GM21737 (cell line): ENCODE measurements around the gene RHBDF2.
A peak's percentile ranks its signal among the peaks of the same experiment; 100 is the strongest.

Experiments
- ATAC-seq: cut with Tn5 transposase; IDR thresholded peaks from one replicate; pipeline ENCODE4 v1.9.1; 2021; ENCODE audit warnings: mild to moderate bottlenecking, moderate library complexity; ENCODE audit not compliant: unreplicated experiment

Gene RHBDF2

DNA sequence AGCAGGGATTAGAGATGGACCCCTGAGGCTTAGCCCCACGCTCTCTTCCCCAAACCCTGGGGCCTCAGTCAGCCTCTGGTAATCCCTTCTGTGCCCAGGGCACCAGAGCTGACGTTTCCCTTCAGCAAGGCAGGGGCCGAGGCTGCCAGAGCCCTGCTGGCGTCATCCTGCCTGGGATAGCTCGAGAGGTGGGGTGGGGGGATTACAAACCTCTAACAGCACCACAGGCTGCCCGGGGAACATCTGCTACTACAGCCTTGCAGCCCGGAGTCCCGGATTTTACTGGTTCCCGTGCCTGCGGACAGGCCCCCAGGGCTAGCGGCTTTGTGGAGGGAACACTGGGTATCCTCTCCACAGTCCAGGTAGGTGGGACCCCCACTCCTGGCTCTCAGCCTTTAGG is 33.9 kb downstream of the RHBDF2 start, which contains the start of gene AANAT:
TSS of gene AANAT (plus strand) at position 238 of the 400 bp plus-strand sequence. CDS start 1,144 bp downstream, outside the sequence.
- no peak for ATAC-seq

DNA sequence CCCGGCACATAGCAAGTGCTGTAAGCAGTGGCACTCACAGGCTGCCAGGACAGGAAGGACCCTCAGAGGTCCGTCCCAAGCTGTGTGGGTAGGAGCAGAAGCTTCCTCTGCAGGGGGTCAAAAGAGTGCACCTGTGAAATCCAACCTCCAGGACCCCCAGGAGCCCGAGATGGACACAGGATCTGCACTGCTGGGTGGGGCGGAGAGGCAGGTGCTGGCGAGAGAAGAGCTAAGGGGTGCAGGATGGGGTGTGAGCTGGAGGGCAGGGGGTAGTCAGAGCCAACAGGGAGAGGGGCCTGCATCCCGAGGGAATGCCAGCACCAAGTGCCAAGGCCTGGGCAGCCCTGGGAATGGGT is 34.5 kb downstream of the RHBDF2 start:
- ATAC-seq = no peak

DNA sequence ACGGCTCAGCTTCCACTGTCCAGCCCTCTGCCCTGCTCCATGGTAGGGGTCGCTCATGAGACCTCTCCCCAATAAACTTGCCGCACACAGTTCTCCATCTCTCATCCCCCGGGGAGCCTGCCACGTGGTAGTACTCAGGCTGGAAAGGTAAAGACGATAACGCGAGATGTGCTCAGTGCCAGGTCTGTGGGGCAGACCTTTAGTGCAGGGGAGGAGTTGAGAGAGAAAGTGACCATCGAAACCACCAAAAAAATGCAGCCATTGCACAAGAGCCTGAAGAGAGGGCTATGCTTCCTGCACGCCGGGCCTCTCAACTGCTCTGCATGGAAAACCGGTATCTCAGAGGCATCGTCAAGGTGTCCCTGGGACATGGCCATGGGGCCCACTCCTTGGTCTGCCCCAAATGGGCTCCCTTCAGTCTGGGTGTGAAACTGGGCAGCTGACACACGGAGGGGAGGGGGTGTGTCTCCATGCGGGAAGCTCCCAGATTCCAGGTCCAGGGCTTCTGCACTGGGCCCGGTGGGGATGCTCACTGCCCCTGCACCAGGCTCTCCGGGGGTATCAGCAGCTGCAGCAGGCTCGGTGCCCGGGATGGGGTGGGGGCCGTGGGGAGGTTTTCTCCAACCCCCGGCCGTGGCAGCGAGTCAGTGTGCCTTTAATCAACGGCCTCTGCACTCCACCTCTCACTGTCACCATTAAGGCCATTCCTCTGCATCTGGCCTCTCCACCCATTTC is 38.5 kb downstream of the RHBDF2 start:
- ATAC-seq = no peak

DNA sequence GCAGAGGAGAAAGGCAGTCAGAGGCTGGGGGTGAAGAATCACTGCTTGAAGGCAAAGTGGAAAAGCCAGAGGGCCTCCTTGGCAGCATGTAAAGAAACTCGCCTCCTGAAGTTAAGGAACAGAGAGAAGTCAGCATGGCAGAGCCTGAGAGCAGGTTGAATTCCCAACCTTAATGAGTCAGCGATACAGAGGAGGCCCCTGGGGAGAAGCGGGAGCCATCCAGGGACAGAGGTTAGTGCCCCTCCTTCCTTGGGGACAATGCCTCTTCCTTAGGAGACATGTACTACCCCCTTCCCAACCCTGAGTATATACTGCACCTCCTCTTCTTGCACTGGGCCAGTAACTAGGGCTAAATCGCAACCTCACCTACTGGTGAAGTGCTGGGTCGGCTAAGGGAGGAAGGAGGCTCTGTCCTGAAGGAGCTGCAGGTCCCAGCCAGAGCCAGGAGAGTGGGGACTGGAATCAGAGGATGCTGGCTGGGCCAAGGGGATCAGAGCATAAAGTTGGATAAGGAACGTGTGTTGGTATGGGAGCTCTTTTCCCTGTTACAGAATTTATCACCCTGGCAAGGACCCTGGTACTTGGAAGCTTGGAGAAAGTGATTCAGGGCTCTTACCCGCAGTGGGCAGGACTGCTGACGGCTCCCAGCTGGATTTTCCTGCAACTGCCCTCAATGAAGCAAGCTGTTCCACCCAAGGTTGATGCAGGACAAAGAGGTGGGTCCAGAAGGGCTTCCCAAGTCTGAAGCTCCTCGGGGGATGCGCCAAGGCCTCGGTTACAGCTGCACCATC is 39.3 kb downstream of the RHBDF2 start:
- no peak for ATAC-seq

DNA sequence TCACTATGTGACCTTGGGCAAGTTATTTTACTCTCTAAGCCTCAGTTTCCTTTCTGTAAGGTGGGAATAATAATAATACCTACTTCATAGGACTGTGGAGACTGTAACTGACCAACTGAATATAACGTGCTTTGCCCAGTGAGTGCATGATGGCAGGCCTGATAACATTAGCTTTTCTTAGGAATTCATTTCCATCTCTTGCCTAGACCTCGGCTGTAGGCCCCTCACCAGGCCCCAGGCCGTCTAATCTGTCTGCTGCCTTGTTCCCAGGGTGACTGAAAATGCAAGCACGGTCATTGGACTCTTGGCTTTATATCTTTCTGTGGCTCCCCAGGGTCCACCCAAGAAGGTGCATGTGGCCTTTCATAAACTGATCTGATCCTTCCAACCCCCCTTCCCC is 41.5 kb downstream of the RHBDF2 start:
- no peak for ATAC-seq

DNA sequence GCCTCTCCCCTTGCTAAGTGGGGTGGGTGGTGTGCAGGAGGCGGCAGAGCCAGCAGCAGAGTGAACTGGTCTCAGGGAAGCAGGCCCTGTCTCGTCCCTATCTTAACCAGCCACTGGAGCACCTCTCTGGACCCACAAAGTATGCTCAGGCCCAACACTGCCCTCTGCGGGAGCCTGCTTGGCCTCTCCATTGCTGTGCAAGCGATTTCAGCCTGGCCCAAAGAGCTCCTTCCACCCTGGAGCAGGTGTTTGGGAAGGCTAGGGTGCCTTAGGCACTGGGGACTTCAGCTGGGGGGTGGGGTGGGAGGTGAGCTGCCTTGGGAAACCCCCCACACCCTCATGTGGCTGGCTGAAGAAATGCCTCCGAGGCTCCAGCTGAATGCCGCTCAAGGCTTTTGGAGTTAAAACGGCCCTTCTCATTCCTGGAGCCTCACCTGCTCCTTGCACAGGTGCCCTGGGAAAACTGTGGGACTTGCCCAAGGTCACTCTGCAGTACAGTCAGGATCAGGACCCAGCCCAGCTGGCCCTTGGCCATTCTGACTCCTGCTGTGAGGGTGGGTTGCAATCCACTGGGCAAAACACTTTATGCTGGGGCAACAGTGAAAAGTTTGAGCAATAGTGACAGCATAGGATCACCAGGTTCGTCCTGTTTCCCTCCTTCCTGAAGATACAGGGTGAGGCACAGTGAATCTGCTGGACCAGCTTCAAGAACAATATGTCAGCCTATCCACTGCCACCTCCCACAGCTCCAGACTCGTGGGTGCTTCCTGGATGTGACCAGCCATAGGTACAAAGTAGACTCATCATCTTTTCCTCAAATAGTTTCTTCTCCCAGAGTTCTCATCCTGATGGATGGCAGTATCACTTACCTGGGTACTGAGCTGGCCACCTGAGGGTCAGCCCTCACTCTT is 42.4 kb downstream of the RHBDF2 start:
- ATAC-seq = no peak

DNA sequence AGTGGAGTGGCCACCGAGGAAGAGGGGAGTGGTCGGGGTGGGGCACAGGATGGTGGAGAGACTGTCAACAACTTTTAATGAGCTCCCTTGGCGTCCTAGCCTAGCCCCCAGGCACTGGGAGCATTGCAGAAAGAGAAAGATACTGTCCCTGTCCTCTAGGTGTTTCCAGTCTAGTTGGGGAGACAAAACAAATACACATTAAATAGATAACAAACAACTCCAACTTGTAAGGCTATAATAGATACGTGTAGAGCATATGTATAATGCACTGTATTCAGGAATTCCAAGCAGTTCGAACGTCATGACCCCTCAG is 47.8 kb downstream of the RHBDF2 start:
- ATAC-seq = no peak

DNA sequence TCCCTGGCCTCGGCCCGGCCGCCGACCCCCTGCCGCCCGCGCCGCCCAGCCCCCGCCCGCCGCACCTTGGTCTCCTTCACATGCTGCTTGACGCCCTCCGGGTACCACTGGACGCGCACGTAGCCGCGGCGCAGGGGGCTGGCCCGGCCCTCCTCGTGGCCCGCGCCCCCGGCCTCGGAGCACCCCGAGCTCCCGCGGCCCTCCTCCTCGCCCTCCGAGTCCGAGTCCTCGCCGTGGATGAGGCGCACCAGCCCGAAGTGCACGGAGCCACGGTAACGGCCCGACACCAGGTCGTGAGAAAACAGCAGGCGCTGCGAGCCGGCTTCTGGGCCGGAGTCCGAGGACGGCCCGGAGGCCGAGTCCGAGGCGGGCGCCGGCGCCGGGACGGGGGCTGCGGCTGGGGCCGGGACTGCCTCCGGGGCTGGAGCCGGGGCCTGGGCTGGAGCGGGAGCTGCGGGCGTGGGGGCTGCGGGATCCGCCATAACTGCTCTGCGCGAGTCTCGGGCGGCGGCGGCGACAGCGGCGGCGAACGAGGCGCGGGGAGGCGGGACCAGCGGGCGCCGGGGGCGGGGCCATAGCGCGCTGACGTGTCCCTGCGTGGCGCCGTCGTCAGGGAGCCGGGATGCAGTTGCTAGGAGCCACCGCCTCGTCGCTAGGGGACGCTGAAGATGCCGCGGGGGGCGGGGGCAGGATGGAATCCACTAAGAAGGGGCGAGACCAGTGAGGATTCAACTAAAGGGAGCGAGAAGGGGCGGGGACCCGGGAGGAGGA is 48.4 kb downstream of the RHBDF2 start, which contains the start of gene UBE2O:
TSS of gene UBE2O (minus strand) at position 493 of the 771 bp plus-strand sequence. CDS start at position 482, 11 bp downstream.
- peak; percentile 80 for ATAC-seq

DNA sequence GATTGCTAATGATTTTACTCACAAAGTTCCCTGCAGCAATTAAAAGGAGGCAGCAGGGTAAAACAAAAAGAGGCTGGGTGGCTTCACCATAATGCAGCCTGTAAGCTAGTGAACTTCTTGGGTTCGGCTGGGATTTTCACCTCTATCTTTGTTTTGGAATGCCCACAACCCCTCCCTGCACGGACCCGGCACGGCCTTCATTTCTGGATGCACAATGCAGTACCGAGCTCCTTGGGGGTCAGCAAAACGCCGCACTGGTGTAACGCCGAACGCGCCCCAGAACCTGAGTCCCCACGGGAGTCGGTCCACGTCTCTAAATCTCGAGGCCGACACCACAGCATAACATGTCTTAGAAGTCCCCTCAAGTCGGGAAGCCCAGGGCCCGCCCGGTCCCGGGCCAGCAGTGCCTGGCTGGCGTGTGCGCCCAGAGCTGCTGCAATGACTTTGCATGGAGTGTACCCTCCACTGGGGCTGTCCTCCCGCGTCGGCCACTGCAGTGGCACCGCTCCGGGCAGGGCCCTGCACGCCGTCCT is 49.0 kb downstream of the RHBDF2 start:
- ATAC-seq = peak; percentile 9

DNA sequence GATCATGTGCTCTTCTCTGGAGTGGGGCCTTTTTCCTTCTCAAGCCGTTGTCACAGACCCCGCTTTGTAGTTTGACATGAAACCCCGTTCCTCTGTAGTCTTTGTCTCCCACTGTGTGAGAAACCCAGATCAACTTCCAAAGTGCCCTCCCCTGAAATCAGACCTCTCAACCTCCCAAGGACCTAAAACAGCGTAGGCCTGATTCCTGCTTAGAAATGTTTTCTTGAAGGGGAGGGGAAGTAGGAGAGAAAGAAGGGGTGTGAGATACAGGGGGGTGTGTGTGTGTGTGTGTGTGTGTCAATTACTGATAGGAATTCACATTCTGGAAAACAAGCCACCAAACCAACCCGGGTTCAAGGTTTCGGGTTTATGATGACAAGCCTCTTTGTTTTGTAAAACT is 49.7 kb downstream of the RHBDF2 start:
- ATAC-seq = no peak

DNA sequence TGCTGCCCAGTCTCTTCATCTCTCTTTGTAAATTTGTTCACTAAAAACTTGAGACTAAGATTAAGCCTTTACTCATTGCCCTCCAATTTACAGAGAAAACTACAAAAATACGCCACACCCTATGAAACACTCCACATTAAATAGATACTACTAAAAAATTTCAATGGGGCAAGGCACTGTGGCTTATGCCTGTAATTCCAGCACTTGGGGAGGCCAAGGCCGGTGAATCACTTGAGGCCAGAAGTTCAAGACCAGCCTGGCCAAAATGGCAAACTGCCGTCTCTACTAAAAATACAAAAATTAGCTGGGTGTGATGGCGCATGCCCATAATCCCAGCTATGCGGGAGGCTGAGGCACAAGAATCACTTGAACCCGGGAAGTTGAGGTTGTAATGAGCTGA is 52.1 kb downstream of the RHBDF2 start:
- ATAC-seq = no peak

DNA sequence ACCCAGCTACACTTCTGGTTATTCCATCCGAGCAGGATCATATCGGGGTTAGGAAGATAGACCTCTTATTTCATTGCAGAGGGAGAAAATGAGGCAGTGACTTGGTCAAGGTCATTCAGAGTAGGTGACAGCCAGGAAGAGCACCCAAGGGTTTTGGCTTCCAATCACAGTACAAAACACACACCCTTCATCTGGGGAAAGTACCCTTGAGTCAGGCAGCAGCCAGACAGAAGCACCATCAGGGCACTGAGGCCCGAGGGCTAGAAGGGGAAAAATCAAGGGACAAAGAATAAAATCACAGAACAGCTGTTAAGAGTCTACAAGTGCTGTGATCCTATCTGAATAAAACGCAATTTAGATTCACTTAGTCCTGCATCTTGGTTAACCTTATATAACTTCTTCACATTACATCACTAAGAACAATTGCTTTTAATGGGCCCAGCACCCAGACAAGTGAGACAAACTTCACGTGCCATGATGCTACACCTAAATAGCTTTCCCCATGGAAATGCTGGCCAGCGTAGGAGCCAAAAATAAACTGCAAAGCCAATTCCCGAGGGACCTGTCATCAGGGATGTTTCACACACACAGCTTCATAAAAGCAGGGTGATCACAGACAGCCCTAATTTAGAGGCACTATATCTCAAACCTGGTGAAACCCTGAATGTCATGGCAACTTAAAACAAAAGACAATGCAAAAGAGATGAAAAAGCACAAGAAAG is 53.1 kb downstream of the RHBDF2 start:
- ATAC-seq = no peak

DNA sequence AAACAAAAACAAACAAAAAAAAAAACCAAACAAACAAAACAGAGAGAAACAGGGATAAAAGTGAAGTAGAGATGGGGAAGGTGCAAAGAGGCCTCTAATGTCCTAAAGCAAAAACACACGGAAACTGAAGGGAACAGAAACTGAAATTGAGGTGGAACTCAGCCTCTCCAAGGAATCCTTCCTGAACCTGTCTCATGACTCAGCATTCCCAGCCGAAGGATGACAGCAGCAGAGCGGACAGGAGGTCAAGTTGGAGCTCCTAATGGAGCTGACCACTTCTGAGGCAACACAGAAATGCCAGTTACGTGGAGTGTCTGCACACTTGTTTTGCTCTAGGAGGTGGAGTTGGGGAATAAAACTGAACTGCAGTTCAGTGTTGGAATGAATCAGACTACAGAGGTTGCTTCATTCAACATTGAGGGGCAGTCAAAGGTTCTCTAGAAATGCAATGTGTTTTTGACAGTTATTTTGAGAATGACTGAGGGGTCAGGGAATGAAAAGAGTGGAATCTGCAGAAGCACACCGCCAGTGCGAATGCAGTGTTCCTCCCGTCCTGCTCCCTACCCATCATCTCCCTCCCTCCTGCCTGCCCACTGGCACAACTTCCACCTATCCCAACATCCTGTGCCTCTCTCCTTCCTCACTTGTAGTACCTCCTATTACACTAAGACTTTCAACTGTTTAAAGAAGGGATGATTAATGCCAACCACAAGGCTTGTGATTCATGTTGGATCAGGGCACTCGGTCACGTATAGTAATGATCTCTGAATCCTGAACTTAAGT is 54.6 kb downstream of the RHBDF2 start:
- no peak for ATAC-seq

DNA sequence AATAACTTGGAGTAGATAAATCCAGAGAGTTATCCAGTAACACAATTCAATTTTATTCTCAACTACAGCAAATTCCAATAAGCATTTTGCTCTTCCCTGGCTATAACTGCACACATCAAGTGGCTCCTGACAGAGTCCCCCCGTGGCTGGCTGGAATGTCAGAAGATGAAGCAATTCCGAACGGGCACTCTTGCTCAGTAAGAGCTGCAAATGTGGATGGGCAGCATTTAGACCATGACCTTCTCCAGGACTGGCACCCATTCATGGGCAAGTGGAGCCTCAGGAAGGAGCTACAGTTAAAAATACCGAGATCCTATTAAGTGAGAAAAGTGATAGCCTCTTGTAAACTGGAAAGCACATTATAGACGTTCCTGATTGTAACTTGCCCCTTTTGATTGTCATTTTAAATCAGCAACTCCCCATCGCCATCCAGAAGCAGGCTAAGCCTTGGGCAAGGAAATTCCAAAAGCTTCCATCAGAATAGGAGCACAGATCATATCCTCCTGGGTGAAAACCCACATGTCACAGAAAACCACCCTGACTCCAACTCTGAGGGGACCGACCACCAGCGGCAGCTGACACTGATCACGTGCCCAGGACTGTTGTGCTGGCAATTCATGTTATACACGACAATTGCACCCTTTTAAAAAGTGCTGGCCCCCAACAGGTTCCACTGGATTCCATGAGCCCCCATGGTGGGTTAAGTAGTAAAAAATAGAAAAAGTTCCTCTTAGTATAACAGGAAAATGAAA is 55.4 kb downstream of the RHBDF2 start:
- ATAC-seq = no peak

DNA sequence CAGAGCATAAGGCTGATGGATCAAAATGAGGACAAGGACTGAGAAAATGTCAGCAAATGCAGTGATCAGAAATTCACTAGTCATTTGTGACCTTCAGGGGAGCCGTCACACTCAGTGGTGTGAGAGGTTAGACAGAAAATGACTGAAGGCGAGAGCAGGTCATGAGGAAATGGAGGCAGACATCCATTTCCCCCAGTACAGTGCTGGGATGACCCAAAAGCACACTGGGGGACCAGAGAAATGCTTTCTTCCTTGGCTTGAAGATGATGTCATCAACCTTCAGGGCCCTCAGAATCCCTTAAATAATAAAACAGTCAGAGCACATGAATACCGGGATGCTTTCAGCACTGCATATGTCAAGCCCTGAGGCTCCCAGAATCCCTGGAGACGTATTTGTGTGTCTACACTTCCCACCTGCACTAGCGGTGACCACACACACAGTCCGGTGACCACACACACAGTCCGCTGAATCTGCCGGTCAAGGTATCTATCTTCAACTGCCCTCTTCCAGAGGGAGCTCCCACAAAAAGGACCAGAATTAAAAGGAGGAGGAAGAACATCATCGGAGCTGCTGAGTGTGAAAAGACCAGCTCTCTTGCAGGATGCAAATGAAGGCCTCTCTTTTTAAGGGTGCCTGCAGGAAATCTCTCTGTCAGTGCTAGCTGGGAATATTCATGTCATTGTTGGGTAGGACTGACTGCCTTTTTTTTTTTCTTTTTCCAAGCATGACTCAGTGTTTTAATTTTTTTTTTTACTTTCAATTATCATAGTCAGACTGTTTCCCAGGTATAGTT is 56.5 kb downstream of the RHBDF2 start:
- ATAC-seq = no peak

DNA sequence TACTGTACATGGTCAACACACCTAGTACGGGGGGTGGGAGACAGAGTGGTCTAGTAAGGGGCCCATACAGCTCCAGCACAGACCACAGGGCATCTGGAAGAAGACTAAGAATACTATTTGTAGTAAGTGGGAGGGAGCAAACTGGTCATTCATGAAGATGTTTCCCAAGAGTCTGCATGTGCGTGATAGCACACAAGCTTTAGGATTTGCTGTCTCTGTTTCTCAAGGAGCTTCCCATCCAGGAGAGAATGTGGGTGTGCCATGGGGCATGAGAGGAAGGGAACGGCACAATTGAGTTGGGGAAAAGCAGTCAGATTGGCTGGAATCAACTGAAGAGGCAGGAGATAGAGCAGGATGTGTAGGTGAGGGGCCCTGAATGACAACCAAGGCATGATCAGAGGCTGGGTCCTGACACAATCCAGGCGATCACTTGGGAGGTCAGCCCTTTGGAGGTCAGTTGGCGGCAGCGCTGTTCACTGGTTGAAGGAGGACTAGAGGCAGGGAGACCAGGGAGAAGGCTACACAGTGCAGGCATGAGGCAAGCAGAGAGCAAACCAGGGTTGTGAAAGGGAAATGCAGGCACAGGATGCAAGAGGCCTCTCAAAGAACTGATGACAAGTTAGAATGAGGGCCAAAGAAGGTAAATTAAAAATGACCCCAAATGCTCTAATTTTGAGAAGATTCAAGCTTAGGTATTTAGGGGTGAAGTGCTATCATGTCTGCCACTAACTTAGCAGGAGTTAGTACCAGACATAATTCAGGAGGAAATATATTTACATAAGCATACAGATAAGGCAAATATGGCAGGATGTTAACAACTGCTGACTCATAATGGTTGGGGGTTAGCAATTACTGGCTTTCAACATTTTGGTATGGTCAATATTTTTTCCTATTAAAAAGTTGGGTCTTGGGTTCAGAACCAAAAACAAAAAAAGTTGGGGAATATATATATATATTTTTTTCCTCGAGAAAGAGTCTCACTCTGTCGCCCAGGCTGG is 58.6 kb downstream of the RHBDF2 start:
- no peak for ATAC-seq
